H1 (cell line): ENCODE data around the gene YEATS4.

Source experiments
- BACH1 ChIP-seq: IDR thresholded peaks from 2 replicates; pipeline ENCODE4 v1.6.1; 2012; ENCODE audit warnings: low read length, improper control_type of control experiment
- CEBPB ChIP-seq: IDR thresholded peaks from 2 replicates; pipeline ENCODE4 v1.6.1; 2012; ENCODE audit warnings: low read depth, low read length
- CTCF ChIP-seq, 3 experiments: IDR thresholded peaks; 1 replicate in 2 of 3; 2 replicates in 1 of 3; pipeline versions ENCODE4 v1.5.1 to v1.6.1; 2011; ENCODE audit warnings: low read length in 3 of 3, mild to moderate bottlenecking in 3 of 3, inconsistent platforms in 2 of 3, low read depth in 1 of 3, moderate library complexity in 1 of 3; ENCODE audit not compliant: insufficient read depth in 1 of 3; ENCODE audit errors: control extremely low read depth in 1 of 3
- ZNF274 ChIP-seq: IDR thresholded peaks from 2 replicates; pipeline ENCODE4 v1.7.0; 2012; ENCODE audit warnings: low read length, borderline replicate concordance; ENCODE audit errors: extremely low read depth

- no peak for TF ChIP-seq BACH1
- no peak for TF ChIP-seq CEBPB
- TF ChIP-seq ZNF274, result no peak
- TF ChIP-seq CTCF (IDR thresholded peaks at IDR 0.05; ENCODE audit: control extremely low read depth in 1 of 3, insufficient read depth in 1 of 3, low read depth in 1 of 3, low read length in 3 of 3), result no peak
Measured at GRCh38 chr12:69437073-69437472, 77.5 kb downstream of the YEATS4 start.
